ENCODE results near the gene SPSB2. TPM values are rescaled to one million over a fixed set of nuclear protein-coding genes. Genes with fewer than 3 reads are reported as not detected.
"Not testable (repeated sequence)": the region's sequence is repeated elsewhere in the genome, so short reads cannot be mapped to it uniquely, and the experiment has no call there.

Gene SPSB2
- total and polyA plus RNA-seq, 8 donors, result 5.1 to 24.0 (median 9.9) TPM; not detected in 1

DNA sequence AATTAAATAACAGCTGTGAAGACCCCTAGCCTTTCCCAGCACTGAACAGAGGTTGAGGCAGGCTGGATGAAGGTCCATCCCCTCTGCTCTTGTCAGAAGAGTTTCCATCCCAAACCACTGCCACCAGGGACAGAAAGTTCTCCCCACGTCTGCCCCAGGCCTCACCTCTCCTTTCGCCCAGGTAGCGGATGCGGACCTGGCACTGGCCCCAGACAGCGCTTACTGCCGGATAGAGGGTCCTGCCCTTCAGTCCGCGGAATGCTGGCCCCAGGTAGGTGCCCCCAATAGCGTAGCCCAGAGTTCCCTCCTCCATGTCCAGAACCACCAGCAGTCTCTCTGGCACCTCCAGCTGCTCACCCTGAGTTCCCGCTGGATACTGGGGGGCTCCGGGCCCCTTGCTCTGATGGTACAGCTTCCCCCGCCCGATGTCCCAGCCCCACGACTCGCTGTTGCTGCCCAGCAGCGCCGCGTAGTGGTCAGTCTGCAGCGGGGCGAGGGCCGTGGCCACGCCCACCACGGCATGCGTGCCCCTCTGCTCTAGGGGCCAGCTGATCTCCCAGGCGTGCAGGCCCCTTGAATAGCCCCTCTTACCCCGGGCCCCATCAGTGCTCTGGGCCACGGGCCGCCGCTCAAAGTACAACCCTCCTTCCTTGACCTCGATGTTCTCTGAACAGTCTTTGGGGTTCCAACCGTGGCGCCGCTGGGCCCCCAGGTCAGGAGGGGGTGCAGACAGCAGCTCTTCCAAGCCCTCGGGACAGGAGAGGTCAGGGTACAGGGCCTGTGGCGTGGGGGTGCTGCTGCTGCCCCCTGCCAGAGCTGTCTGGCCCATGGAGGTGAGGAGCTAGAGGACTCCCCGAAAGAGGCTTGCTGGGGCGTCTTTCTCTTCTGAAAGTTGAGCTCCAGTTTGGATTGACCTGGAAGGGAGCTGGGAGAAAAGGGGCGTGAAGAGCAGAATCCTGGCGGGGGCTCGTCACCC, 742 bp downstream of the SPSB2 start:
- peaks cover 31 to 65% (median 63%) of the 10 kb centered on the region in 4 donors for H3K4me1 ChIP-seq

GRCh38 chr12:6871052-6871957, 1.8 kb downstream of the SPSB2 start:
- intact Hi-C loops (cut with DNase I; ENCODE audit: low total_unique reads), result no loop called here
- Histone ChIP-seq H3K27ac (peak overlapping the region; percentile 31 to 98 (median 88)), H3K36me3 (peaks cover 16 to 34% (median 28%) of the 10 kb centered on the region in 4 donors), H3K27me3 (no peaks in the 10 kb centered on the region), H3K9me3 (no peaks in the 10 kb centered on the region), H3K4me1 (peaks cover 37 to 73% (median 72%) of the 10 kb centered on the region in 4 donors), H3K4me3 (peak overlapping the region; percentile 69 to 84 (median 77))
- TF ChIP-seq POLR2AphosphoS5 (IDR thresholded peaks at IDR 0.05), result peak in 2 of 3 donors; percentile 24 to 64
- TF ChIP-seq CTCF (IDR thresholded peaks at IDR 0.05), result no peak
- no peak for TF ChIP-seq POLR2A (IDR thresholded peaks at IDR 0.05)
- TF ChIP-seq EP300 (IDR thresholded peaks at IDR 0.05), result no peak
- 52 to 66% (median 56%) methylated on average over 11 to 12 of the region's 12 CpGs for WGBS, 5 donors
- peak; percentile 45 to 69 for DNase-seq

More for the DNA sequence above, 742 bp downstream of the SPSB2 start:
- no peaks in the 10 kb centered on the region for H3K27me3 ChIP-seq
- H3K4me3 ChIP-seq, result peak overlapping the region; percentile 69 to 84 (median 77)
- no peaks in the 10 kb centered on the region for H3K9me3 ChIP-seq
- TF ChIP-seq EP300 (IDR thresholded peaks at IDR 0.05) (no peak), POLR2AphosphoS5 (IDR thresholded peaks at IDR 0.05) (peak in 2 of 3 donors; percentile 63 to 82), POLR2A (IDR thresholded peaks at IDR 0.05) (no peak), CTCF (IDR thresholded peaks at IDR 0.05) (peak in 5 of 7 experiments; percentile 75 to 96 (median 89))
- WGBS, 5 donors, result 0 to 2% (median 0%) methylated on average over 25 to 40 of the region's 40 CpGs
- DNase-seq, result peak; percentile 88 to 95
- H3K36me3 ChIP-seq, result peaks cover 16 to 34% (median 30%) of the 10 kb centered on the region in 4 donors
- H3K27ac ChIP-seq, result peak overlapping the region; percentile 87 to 98 (median 88)
- intact Hi-C loops (cut with DNase I; ENCODE audit: low total_unique reads), result no loop called here

DNA sequence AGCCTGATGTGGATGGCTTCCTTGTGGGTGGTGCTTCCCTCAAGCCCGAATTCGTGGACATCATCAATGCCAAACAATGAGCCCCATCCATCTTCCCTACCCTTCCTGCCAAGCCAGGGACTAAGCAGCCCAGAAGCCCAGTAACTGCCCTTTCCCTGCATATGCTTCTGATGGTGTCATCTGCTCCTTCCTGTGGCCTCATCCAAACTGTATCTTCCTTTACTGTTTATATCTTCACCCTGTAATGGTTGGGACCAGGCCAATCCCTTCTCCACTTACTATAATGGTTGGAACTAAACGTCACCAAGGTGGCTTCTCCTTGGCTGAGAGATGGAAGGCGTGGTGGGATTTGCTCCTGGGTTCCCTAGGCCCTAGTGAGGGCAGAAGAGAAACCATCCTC, 2.8 kb downstream of the SPSB2 start:
- H3K9me3 ChIP-seq; intact Hi-C loops (cut with DNase I; ENCODE audit: low total_unique reads); H3K27me3 ChIP-seq; DNase-seq: not testable (repeated sequence)
- Histone ChIP-seq H3K4me3 (peak overlapping the region in 1 of 4 donors; percentile 99), H3K4me1 (peaks cover 37 to 74% (median 73%) of the 10 kb centered on the region in 4 donors), H3K27ac (peak overlapping the region in 2 of 5 donors; percentile 98), H3K36me3 (peaks cover 17 to 35% (median 33%) of the 10 kb centered on the region in 4 donors)
- WGBS, 5 donors, result 51 to 66% (median 58%) methylated on average over 4 of the region's 4 CpGs

DNA sequence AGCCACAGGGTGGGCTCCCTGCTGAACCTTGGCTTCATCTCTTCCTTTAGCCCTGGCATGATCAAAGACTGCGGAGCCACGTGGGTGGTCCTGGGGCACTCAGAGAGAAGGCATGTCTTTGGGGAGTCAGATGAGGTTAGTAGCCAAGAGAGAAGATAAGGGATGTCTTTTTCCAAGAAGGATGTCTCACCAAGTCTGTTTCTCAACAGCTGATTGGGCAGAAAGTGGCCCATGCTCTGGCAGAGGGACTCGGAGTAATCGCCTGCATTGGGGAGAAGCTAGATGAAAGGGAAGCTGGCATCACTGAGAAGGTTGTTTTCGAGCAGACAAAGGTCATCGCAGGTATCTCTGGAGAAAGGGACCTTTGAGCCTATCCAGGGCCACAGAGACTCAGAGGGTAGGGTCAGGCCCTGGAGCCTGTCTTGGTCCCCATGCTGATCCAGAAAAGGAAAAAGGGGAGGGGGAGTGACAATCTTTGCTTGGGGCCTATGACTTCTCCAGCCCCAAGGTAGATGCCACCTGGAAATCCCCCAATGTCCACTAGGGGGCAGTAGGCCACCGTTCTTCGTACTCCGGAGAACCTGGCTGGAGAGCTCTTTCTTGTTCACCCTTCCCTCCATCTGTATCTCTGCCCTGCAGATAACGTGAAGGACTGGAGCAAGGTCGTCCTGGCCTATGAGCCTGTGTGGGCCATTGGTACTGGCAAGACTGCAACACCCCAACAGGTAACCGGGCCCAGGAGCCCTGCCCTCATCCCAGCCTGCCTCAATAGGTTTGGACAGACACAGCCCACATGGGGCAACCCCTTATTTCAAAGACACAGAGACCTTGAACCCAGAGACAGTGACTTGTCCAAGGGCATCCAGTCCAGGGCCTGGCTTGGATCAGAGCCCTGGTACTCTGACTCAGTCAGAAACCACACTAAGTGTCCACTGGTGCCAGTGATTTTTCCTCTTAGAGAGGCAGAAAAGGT, 3.8 kb downstream of the SPSB2 start:
- no peak for TF ChIP-seq EP300 (IDR thresholded peaks at IDR 0.05)
- TF ChIP-seq CTCF (IDR thresholded peaks at IDR 0.05), result peak in 5 of 7 experiments; percentile 85 to 96 (median 90)
- peak in 2 of 3 donors; percentile 4 to 79 for TF ChIP-seq POLR2AphosphoS5 (IDR thresholded peaks at IDR 0.05)

More for the DNA sequence above, 3.8 kb downstream of the SPSB2 start:
- 18 to 33% (median 25%) methylated on average over 10 to 12 of the region's 12 CpGs for WGBS, 5 donors
- no peaks in the 10 kb centered on the region for H3K9me3 ChIP-seq
- intact Hi-C loops (cut with DNase I; ENCODE audit: low total_unique reads), result no loop called here
- no peaks in the 10 kb centered on the region for H3K27me3 ChIP-seq
- peaks cover 37 to 71% (median 66%) of the 10 kb centered on the region in 4 donors for H3K4me1 ChIP-seq
- H3K4me3 ChIP-seq, result peak overlapping the region in 3 of 4 donors; percentile 81 to 99 (median 98)
- peak overlapping the region in 4 of 5 donors; percentile 36 to 98 (median 98) for H3K27ac ChIP-seq
- DNase-seq, result peak; percentile 91 to 94
- peaks cover 27 to 45% (median 43%) of the 10 kb centered on the region in 4 donors for H3K36me3 ChIP-seq
